ENCODE data around the gene ABHD2. TPM values are rescaled to one million over a fixed set of nuclear protein-coding genes. Genes with fewer than 3 reads are reported as not detected.
A peak's percentile ranks its signal among the peaks of the same experiment; 100 is the strongest.
"Not testable (repeated sequence)": the region's sequence is repeated elsewhere in the genome, so short reads cannot be mapped to it uniquely, and the experiment has no call there.

Gene ABHD2, protein sequence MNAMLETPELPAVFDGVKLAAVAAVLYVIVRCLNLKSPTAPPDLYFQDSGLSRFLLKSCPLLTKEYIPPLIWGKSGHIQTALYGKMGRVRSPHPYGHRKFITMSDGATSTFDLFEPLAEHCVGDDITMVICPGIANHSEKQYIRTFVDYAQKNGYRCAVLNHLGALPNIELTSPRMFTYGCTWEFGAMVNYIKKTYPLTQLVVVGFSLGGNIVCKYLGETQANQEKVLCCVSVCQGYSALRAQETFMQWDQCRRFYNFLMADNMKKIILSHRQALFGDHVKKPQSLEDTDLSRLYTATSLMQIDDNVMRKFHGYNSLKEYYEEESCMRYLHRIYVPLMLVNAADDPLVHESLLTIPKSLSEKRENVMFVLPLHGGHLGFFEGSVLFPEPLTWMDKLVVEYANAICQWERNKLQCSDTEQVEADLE
- polyA plus RNA-seq (2014; cell fraction: cytosol; rRNA removed), result 8.2 and 13.7 TPM in 2 replicates
- polyA plus RNA-seq (2014; cell fraction: nucleus; rRNA removed), result 3.5 and 5.1 TPM in 2 replicates

DNA sequence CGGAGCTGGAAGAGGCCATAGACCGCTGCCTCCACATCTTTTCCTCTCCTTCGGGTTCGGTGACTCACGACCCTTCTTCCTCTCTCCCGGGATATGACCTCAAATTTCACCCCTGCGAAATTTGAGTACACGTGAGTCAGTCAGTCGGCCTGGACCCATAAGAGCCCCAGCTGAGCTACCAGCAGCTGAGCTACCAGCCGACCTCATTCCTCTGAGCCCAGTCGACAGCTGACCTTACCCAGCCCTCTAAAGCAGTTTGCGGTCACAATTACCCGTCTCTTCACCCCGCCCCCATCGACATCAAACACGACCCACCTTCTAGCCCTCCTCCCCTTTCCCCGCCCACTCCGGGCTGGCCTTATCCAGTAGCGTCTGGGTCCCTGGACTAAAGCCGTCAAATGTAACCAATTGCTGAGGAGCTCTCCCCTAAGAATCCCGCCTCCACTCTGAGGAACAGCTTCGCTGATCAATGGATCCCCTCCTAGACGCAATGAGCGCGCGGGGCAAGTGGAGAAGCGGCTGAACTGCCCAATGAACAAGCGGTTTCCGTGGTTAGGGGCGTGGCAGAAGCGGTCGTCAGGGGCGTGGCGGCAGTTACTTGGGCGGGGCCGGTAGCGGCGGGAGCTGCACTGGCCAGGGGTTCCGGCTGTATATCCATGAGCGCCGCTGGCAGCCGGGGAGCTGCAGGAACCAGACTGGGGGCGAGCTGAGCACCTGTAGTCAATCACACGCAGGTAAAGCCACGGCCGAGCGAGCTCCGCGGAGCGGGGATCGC lies at the start of gene ABHD2:
TSS of gene ABHD2 (plus strand) at position 627 of the 775 bp plus-strand sequence. CDS start 27,872 bp downstream, outside the sequence.
- peak; percentile 100 for DNase-seq (ENCODE audit: low spot score)

- DNase-seq (ENCODE audit: low spot score), result no peak
Measured at GRCh38 chr15:89039142-89039541, 49.1 kb upstream of the ABHD2 start.

- no peak for DNase-seq (ENCODE audit: low spot score)
Measured at GRCh38 chr15:89041507-89041906, 46.7 kb upstream of the ABHD2 start.

DNA sequence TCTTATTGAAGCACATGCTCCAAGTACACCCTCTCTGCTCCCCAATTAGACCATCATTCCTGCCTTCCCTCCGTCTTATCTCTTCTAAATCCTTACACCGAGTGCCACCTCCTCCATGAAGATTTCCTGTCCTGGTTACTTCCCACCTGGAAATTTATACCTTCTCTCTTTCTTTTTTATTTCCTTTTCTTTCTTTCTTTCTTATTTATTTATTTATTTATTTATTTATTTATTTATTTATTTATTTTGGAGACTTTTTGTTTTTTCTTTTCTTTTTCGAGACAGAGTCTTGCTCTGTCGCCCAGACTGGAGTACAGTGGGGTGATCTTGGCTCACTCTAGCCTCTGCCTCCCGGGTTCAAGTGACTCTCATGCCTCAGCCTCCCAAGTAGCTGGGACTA lies 45.9 kb upstream of the ABHD2 start:
- DNase-seq (ENCODE audit: low spot score), result no peak

DNA sequence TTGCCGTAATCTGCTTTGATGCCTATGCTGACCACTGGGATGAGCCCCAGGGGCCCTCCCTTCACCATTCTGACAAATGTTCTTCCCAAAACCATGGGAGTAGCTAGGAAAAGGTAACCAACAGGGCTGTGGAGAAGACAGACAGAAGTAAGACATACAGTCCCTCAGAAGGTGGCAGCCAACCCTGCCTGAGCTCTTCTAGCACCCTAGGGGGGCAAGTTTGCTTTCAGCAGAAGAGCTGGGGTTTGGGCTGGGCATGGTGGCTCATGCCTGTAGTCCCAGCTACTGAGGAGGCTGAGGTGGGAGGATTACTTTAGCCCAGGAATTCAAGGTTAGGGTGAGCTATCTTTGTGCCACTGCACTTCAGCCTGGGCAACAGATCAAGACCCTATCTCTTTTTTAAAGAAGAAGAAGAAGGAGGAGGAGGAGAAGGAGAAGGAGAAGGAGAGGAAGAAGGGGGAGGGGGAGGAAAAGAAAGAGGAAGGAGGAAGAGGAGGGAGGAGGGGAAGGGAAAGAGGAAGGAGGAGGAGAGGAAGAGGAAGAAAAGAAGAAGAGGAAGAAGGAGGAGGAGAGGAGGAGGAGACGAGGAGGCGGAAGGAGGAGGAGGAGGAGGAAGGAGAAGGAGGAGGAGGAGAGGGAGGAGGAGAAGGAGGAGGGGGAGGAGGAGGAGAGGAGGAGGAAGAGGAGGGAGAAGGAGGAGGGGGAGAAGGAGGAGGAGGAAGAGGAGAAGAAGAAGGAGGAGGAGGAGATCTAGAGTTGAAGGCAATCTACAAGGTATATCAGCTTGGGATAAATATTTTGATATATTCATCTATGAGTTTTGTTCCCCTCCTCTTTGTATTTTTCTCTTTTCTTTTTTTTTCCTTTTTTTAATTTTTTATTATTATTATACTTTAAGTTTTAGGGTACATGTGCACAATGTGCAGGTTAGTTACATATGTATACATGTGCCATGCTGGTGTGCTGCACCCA lies 44.9 kb upstream of the ABHD2 start:
- no peak for DNase-seq (ENCODE audit: low spot score)

- not testable (repeated sequence) for DNase-seq (ENCODE audit: low spot score)
Measured at GRCh38 chr15:89049016-89049666, 39.1 kb upstream of the ABHD2 start.

- DNase-seq (ENCODE audit: low spot score), result no peak
Measured at GRCh38 chr15:89051875-89052274, 36.4 kb upstream of the ABHD2 start.

- DNase-seq (ENCODE audit: low spot score), result no peak
Measured at GRCh38 chr15:89052474-89052873, 35.8 kb upstream of the ABHD2 start.

- DNase-seq (ENCODE audit: low spot score), result no peak
Measured at GRCh38 chr15:89054873-89055272, 33.4 kb upstream of the ABHD2 start.

- peak; percentile 52 for DNase-seq (ENCODE audit: low spot score)
Measured at GRCh38 chr15:89057506-89058133, 30.6 kb upstream of the ABHD2 start.

DNA sequence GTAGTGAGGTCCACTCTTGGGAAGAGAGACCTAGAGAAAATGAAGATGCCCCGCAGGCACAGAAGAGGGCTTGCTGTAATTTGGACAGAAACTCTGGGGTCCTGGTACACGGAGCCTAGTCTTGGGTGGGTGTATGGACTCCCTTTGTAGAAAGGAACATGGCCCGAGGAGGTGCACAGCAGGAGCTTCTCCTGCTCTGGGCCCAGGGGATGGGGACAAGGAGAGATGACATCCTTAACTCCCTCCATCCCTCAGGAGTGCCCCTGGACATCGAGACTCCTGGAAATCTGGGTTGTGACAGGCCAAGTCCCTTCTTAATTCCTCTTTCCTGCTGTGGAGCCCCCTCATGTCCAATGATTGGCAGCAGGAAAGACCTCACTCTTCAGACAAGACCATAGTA lies 29.9 kb upstream of the ABHD2 start:
- DNase-seq (ENCODE audit: low spot score), result no peak

GRCh38 chr15:89058876-89059405 lies 29.3 kb upstream of the ABHD2 start:
- DNase-seq (ENCODE audit: low spot score), result no peak

- DNase-seq (ENCODE audit: low spot score), result no peak
Measured at GRCh38 chr15:89066280-89066679, 22.0 kb upstream of the ABHD2 start.

DNA sequence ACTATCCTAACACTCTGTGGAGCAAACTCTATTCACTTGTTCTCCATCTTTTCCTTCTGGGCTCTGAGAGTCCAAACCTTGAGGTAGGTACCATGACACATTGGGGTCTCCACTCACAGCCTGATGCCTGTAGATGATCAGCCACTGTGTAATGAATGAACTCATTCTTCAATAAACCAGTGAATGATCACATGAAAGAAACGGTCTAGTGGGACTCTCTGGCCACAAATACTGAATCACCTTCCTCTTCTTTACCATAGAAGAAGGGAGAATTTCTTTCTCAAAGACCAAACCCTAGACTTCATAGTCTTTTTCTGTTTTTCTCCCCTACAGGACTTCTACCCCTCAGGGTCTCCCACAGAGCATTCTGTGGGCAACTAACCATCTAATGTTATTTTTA lies 20.5 kb upstream of the ABHD2 start:
- no peak for DNase-seq (ENCODE audit: low spot score)

DNA sequence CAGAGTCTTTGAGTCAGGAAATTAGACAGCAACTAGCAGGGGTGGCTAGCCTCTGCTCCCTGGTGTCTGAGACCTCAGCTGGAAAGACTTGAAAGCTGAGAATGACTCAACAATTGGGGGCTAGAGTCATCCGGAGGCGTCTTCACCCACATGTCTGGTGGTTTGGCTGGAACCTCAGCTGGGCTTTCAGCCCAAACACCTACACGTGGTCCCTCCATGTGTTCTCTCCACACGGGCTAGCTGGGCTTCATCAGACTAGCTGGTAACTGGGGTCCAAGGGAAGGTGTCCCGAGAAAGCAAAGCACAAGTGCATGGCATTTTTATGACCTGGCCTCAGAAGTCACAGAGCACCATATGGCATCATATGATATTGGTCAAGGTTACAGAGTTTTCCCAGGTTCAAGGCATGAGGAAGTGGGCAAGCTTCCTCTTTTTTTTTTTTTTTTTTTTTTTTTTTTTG lies 19.9 kb upstream of the ABHD2 start:
- no peak for DNase-seq (ENCODE audit: low spot score)

DNA sequence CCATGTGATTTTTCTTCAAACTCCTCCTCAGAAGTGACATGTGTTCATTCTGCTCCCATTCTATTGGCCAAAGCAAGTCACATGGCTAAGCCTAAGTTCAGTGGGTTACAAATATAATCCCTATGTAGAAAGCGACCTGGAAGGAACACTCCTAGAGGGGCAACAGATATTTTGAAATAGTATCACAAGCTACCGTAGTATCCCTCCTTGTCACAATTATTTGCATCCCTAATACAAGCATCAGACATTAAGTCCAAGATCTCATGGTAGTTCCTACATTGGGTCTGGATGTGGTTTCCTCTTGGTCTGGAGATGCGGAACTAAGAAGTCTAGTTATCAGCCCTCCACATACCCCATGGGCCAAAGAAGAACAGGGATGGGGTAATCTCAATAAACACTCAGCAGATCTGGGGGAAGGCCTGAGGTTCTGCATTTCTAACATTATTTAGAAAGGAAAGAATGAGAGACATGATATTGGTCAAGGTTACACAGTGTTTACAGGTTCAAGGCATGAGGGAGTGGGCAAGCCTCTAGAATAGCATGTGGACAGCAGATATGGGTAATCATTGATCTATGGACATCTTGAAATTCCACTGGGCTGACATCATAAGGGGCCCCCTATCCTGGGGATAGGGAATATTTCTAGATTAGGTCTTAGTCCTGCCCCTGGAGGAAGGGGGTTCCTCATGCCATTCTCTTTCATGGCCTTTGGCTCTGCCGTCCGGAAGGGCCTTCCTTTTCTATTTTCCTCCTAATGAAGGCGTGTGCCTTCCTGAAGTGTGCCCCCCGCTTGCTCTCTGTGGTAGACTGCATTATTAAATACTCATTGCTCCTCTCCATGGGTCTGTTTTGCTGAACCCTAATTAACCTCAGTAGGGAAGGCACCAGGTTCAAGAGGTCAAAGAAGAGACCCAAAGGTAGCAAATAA lies 17.8 kb upstream of the ABHD2 start:
- no peak for DNase-seq (ENCODE audit: low spot score)

DNA sequence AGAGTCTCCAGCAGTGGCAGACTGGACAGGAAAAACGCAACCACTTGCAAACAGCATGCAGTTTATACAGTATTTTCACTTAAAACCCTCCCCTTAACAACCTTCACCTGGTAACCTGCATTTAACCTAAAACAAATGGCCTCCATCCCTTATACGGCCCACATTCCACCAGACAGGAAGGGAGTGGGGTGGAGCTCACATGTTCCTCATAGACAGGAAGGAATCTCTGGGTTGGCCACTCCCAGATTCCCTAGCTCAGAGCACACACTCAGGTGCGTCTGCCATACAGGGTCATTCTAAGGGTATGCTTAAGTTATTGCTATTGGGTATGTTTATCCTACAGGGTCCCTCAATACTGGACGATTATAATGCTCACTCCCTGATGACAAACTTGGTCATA lies 16.8 kb upstream of the ABHD2 start:
- no peak for DNase-seq (ENCODE audit: low spot score)

DNA sequence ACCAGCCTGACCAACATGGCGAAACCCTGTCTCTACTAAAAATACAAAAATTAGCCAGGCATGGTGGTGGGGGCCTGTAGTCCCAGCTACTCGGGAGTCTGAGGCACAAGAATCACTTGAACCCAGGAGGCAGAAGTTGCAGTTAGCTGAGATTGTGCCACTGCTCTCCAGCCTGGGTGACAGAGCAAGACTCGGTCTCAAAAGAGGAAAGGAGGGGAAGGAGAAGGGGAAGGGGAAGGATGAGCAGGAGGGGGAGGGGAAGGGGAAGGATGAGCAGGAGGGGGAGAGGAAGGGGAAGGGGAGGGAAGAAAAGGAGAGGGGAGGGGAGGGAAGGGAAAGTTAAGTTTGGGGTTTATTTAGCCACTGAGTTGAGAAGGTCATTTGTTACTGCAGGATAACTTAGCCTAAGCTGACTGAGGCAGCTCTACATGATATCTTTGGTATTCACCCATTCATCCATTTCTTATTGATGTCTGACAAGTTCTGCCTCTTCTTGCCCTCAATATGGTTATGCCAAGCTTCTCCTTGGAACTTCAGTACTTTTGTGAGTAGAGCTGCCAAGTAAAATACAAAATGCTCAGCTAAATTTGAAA lies 15.9 kb upstream of the ABHD2 start:
- DNase-seq (ENCODE audit: low spot score), result no peak
